ENCODE data around the gene PCGF1. TPM values are rescaled to one million over a fixed set of nuclear protein-coding genes. Genes with fewer than 3 reads are reported as not detected.

The PCGF1 gene
- total RNA-seq, 1 experiment from 2014 or later, result 24.4 TPM

Other genes starting within 250 kb of the PCGF1 start
- gene SLC4A5, start 164.3 kb downstream of the PCGF1 start, total RNA-seq (2014; rRNA removed; shearing (Covaris generic); ENCODE audit: low replicate concordance), result under 0.01 TPM in 1 of 2 replicates, not detected in the other
- 99.3 and 150 TPM in 2 replicates for gene DCTN1, start 127.4 kb downstream of the PCGF1 start, total RNA-seq (2014; rRNA removed; shearing (Covaris generic); ENCODE audit: low replicate concordance)
- gene C2orf81, start 86.1 kb downstream of the PCGF1 start, total RNA-seq (2014; rRNA removed; shearing (Covaris generic); ENCODE audit: low replicate concordance), result not detected in 2 replicates
- 25.3 and 26.9 TPM in 2 replicates for gene WDR54, start 86.0 kb downstream of the PCGF1 start, total RNA-seq (2014; rRNA removed; shearing (Covaris generic); ENCODE audit: low replicate concordance)
- 8.8 and 12.7 TPM in 2 replicates for gene RTKN, start 65.8 kb downstream of the PCGF1 start, total RNA-seq (2014; rRNA removed; shearing (Covaris generic); ENCODE audit: low replicate concordance)
- 14.0 and 60.4 TPM in 2 replicates for gene INO80B, start 52.6 kb downstream of the PCGF1 start, total RNA-seq (2014; rRNA removed; shearing (Covaris generic); ENCODE audit: low replicate concordance)
- gene WBP1, start 49.3 kb downstream of the PCGF1 start, total RNA-seq (2014; rRNA removed; shearing (Covaris generic); ENCODE audit: low replicate concordance), result 7.5 and 15.4 TPM in 2 replicates
- 23.0 and 51.6 TPM in 2 replicates for gene MOGS, start 42.3 kb downstream of the PCGF1 start, total RNA-seq (2014; rRNA removed; shearing (Covaris generic); ENCODE audit: low replicate concordance)
- 33.7 and 48.9 TPM in 2 replicates for gene MRPL53, start 35.0 kb downstream of the PCGF1 start, total RNA-seq (2014; rRNA removed; shearing (Covaris generic); ENCODE audit: low replicate concordance)
- 6.8 and 10.8 TPM in 2 replicates for gene CCDC142, start 24.7 kb downstream of the PCGF1 start, total RNA-seq (2014; rRNA removed; shearing (Covaris generic); ENCODE audit: low replicate concordance)
- 8.6 and 16.3 TPM in 2 replicates for gene TTC31, start 24.6 kb downstream of the PCGF1 start, total RNA-seq (2014; rRNA removed; shearing (Covaris generic); ENCODE audit: low replicate concordance)
- 0.95 and 1.2 TPM in 2 replicates for gene LBX2, start 8.1 kb downstream of the PCGF1 start, total RNA-seq (2014; rRNA removed; shearing (Covaris generic); ENCODE audit: low replicate concordance)
- gene TLX2, start 6.8 kb upstream of the PCGF1 start, total RNA-seq (2014; rRNA removed; shearing (Covaris generic); ENCODE audit: low replicate concordance), result 0.07 and 1.2 TPM in 2 replicates
- gene DQX1, start 18.5 kb upstream of the PCGF1 start, total RNA-seq (2014; rRNA removed; shearing (Covaris generic); ENCODE audit: low replicate concordance), result not detected in 2 replicates
- gene AUP1, start 22.0 kb upstream of the PCGF1 start, total RNA-seq (2014; rRNA removed; shearing (Covaris generic); ENCODE audit: low replicate concordance), result 70.0 and 143 TPM in 2 replicates
- gene HTRA2, start 22.2 kb upstream of the PCGF1 start, total RNA-seq (2014; rRNA removed; shearing (Covaris generic); ENCODE audit: low replicate concordance), result 49.9 and 53.9 TPM in 2 replicates
- 17.8 and 22.9 TPM in 2 replicates for gene LOXL3, start 46.2 kb upstream of the PCGF1 start, total RNA-seq (2014; rRNA removed; shearing (Covaris generic); ENCODE audit: low replicate concordance)
- 10.9 and 21.9 TPM in 2 replicates for gene DOK1, start 47.0 kb upstream of the PCGF1 start, total RNA-seq (2014; rRNA removed; shearing (Covaris generic); ENCODE audit: low replicate concordance)
- not detected in 2 replicates for gene M1AP, start 140.6 kb upstream of the PCGF1 start, total RNA-seq (2014; rRNA removed; shearing (Covaris generic); ENCODE audit: low replicate concordance)
- 1.8 and 1.9 TPM in 2 replicates for gene SEMA4F, start 146.6 kb upstream of the PCGF1 start, total RNA-seq (2014; rRNA removed; shearing (Covaris generic); ENCODE audit: low replicate concordance)

Data from MG63 (cell line).